Breast epithelium (tissue), 4 donors: ENCODE measurements around the gene RIN2. TPM values are rescaled to one million over a fixed set of nuclear protein-coding genes. Genes with fewer than 3 reads are reported as not detected.

ENCODE experiments used
- DNase-seq, 2 donors: peaks; one replicate each; pipeline ENCODE4 v3.0.0-alpha.2; 2019; ENCODE audit warnings: low spot score in 2 of 2
- H3K27ac ChIP-seq, 2 donors: fragments of 200-600 bp; sonication (generic) in 1 of 2; one replicate each; pipeline ENCODE4 v1.5.1; 2016 to 2019; ENCODE audit warnings: mild to moderate bottlenecking in 1 of 2
- H3K27me3 ChIP-seq, 2 donors: fragments of 200-600 bp; sonication (generic) in 1 of 2; one replicate each; pipeline versions ENCODE4 v1.5.1 to v1.6.0; 2017 to 2019; ENCODE audit warnings: control low read depth in 1 of 2, mild to moderate bottlenecking in 1 of 2
- H3K36me3 ChIP-seq: fragments of 200-600 bp; one replicate; pipeline ENCODE4 v1.5.1; 2019
- H3K4me1 ChIP-seq, 2 donors: fragments of 200-600 bp; sonication (generic); one replicate each; pipeline ENCODE4 v1.5.1; 2016 to 2019; ENCODE audit warnings: control low read depth in 1 of 2
- H3K4me3 ChIP-seq, 3 donors: fragments of 200-600 bp; sonication (generic); 1 replicate in 2 of 3; 2 replicates in 1 of 3; pipeline ENCODE4 v1.5.1; 2016 to 2019; ENCODE audit warnings: mild to moderate bottlenecking in 3 of 3, moderate library complexity in 2 of 3
- H3K9me3 ChIP-seq, 2 donors: fragments of 200-600 bp; sonication (generic) in 1 of 2; one replicate each; pipeline ENCODE4 v1.5.1; 2016 to 2019; ENCODE audit warnings: control low read depth in 1 of 2
- CTCF ChIP-seq, 3 donors: fragments of 450-650 bp; IDR thresholded peaks; one replicate each; pipeline ENCODE4 v1.5.1; 2016 to 2017; ENCODE audit warnings: antibody characterized with exemption in 3 of 3, mild to moderate bottlenecking in 3 of 3, moderate library complexity in 3 of 3
- POLR2A ChIP-seq: fragments of 450-650 bp; IDR thresholded peaks from one replicate; pipeline ENCODE4 v1.6.1; 2016; ENCODE audit warnings: antibody characterized with exemption, mild to moderate bottlenecking, moderate library complexity
- POLR2AphosphoS5 ChIP-seq, 3 donors: sonication (generic); formaldehyde crosslinking; IDR thresholded peaks; one replicate each; pipeline ENCODE4 v1.6.1; 2017; ENCODE audit warnings: antibody characterized with exemption in 3 of 3
- intact Hi-C: fragments of 100-400 bp; cut with DNase I; formaldehyde crosslinking; loops from one replicate; pipeline ENCODE4 v1.15.1; 2023; ENCODE audit warnings: low total_unique reads
- total RNA-seq, 3 donors: library from RNA; depleted of rRNA; stranded (reverse); fragments of >200 nt; gene quantifications; one replicate each; pipeline ENCODE4 v1.1.0, GENCODE V29; 2016

The RIN2 gene
- total RNA-seq, 3 donors from 2014 or later, result 82.7 to 114 (median 104) TPM

- no peaks in the 10 kb centered on the region for H3K9me3 ChIP-seq
- no peak for DNase-seq
- TF ChIP-seq CTCF (IDR thresholded peaks at IDR 0.05) (no peak), POLR2AphosphoS5 (IDR thresholded peaks at IDR 0.05) (no peak), POLR2A (no peak)
- peak overlapping the region; percentile 34 to 64 for H3K27ac ChIP-seq
- H3K4me3 ChIP-seq, result no peak overlapping the region
- no peaks in the 10 kb centered on the region for H3K27me3 ChIP-seq
- H3K4me1 ChIP-seq, result peaks cover 0 to 12% of the 10 kb centered on the region in 2 donors
- intact Hi-C loops, result no loop called here
- no peaks in the 10 kb centered on the region for H3K36me3 ChIP-seq
These were observed 48.7 kb downstream of the RIN2 start for GRCh38 chr20:19806806-19807190.

- no peaks in the 10 kb centered on the region for H3K9me3 ChIP-seq
- intact Hi-C loops, result no loop called here
- H3K36me3 ChIP-seq, result no peaks in the 10 kb centered on the region
- TF ChIP-seq CTCF (IDR thresholded peaks at IDR 0.05), result no peak
- peak in 1 of 3 donors; percentile 14 for TF ChIP-seq POLR2AphosphoS5 (IDR thresholded peaks at IDR 0.05)
- no peak for TF ChIP-seq POLR2A
- H3K27me3 ChIP-seq, result no peaks in the 10 kb centered on the region
- no peak overlapping the region for H3K4me3 ChIP-seq
- H3K27ac ChIP-seq, result peak overlapping the region; percentile 34 to 64
- H3K4me1 ChIP-seq, result peaks cover 0 to 12% of the 10 kb centered on the region in 2 donors
- DNase-seq, result no peak
These were observed 49.3 kb downstream of the RIN2 start for GRCh38 chr20:19807191-19807945.
